Measurements from ENCODE around the gene RNF133. TPM values are rescaled to one million over a fixed set of nuclear protein-coding genes. Genes with fewer than 3 reads are reported as not detected.
"Not testable (repeated sequence)": the region's sequence is repeated elsewhere in the genome, so short reads cannot be mapped to it uniquely, and the experiment has no call there.

Gene RNF133
- total RNA-seq, 1 donor = not detected

DNA sequence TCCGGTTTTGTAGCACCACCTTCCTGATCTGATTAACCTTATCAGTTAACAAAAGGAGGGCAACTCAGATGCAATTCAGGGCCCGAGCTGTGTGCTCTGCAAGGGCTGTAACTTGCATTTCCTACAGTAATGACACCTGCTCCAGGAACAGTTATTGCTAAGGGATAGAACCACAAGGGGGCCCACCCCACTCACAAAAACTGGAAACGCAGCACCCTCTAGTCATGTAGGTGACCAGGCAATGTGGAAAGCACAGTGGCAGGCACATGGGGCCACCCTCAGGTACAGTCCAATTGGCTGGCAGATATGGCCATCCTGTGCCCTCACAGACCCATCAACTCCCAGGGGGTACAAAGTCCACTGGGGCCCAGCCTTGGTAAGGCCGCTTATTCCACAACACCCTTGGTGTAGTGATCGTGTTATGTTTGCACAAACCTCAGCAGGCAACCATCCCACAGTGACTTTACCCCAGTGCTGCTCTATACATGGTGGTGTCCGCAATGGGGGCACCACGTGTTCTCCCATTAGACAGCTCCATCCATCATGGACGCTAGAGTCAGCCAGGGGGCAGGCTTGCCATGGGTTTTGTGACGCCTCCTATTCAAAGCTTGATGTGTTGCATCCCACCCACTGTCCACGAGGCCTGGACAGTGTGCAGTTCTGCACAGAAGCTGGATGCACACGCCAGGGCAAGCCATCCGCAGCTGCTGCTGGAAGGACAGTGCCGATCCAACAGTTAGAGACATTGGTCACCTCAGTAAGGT lies 9.4 kb downstream of the RNF133 start:
- no peak for DNase-seq (ENCODE audit: low read depth in 2 of 3, low spot score in 2 of 3)

DNA sequence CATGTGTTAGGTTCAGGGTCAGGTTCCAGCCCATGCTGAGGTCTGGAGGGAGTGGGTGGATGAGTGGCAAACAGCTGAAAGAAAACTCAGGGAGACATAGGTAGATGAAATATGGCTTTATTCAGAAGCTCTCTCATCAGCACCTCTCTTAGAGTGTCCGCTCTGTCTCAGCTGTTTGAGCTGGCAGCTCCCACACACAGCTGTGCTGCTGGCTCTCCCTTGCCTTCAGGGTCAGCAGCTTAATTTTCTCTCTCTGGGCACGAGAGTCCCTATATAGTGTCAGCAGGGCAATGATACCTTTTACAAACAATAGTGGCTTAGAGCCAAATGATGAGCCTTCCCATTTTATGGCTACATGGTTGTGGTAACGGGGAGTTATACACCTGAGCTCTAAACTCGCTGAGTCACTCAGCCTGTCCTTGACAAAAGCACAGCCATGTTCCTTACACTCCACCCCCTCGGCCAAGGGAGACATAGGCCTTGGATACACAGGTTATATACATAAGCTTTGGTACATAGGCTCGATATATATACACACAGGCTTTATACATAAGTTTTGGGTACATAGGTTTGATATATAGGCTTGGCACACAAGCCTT lies 10.4 kb downstream of the RNF133 start:
- no peak for DNase-seq (ENCODE audit: low read depth in 2 of 3, low spot score in 2 of 3)

DNA sequence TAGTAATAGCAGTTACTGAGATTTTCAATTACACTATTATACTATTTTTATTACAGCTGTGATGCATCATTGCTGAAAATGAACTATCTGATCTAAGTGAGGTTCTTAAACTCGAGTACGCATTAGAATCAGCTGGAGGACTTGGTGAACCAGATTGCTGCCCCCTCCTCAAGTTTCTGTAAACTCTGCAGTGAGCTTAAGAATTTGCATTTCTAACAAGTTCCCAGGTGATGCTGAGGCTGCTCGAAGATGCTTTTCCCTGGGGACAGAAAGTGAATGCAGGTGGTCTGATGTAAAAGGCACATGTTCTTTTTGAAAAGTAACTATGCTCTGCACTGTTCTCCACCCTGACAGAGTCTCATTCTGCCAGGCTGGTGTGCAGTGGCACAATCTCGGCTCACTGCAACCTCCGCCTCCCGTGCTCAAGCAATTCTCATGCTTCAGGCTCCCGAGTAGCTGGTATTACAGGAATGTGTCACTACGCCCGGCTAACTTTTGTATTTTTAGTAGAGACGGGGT lies 12.5 kb downstream of the RNF133 start:
- DNase-seq (ENCODE audit: low read depth in 2 of 3, low spot score in 2 of 3) = no peak

DNA sequence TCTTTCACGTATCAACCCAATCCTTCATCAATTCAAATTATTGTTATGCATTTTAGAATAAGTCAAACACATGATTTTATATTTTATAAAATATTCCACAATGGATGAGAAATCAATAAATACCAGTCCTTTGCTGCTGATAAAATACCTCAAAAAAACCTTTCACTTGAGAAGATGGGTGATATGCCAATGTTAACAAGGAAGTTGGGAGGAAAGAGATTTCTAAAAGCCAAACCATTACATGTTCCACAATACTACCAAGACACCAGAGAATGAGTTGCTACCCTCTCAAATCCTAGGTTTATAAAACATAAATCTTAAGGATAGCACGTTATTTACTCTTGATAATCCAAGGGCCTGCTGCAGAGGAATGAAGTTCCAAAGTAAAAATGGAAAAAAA lies 14.4 kb downstream of the RNF133 start:
- no peak for DNase-seq (ENCODE audit: low read depth in 2 of 3, low spot score in 2 of 3)

DNA sequence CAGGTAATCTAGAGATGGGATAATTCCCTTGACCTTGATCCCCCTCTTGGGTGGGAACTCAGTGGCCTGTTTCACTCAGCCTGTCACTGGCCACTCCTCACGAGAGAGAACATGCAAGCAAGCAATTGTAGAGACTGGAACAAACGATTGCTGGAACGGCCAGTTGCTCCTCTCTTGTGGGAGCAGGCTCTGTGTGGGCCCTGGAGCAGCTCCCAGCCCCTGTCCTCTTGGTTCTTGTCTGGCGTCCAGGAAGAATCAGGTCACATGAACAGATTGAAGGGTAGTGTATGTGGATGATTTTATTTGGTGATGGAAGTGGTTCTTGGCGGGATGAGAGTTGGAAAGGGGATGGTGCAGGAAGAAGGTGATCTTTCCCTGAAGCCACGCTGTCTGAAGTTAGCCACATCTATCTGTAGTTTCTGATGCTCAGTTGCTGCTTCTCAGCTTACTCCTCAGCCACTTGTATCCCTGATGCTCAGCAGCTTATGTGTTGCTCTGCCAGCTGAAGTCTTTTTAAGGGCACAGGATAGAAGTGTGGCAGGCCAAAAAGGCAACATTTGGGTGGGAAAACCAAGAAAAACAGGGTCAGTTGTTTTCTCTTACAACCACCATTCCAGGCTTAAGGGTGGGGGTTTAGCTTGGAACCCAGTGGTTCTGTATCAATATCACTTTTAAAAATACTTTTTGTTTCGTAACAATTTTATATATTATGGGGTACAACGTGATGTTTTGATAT lies 15.9 kb downstream of the RNF133 start:
- DNase-seq (ENCODE audit: low read depth in 2 of 3, low spot score in 2 of 3) = no peak

DNA sequence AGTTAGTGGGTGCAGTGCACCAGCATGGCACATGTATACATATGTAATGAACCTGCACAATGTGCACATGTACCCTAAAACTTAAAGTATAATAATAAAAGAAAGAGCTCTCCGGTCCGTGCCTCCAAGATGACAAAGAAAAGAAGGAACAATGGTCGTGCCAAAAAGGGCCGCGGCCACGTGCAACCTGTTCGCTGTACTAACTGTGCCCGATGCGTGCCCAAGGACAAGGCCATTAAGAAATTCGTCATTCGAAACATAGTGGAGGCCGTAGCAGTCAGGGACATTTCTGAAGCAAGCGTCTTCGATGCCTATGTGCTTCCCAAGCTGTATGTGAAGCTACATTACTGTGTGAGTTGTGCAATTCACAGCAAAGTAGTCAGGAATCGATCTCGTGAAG lies 17.7 kb downstream of the RNF133 start:
- DNase-seq (ENCODE audit: low read depth in 2 of 3, low spot score in 2 of 3) = not testable (repeated sequence)

DNA sequence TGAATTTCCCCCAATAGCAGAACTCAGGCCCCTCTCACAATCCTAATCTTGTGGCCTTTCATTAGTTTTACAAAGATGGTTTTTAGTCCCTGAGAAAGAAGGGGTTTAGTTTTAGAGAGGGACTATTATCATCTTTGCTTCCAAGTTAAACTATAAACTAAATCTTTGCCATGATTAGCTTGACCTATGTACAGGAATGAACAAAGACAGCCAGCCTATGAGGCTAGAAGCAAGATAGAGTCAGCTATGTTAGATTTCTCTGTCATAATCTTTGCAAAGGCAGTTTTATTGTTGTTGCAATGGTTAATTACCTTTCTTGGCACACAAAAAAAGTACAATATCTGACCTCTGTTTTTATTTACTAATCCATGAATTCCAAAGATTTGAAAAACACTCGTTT lies 19.1 kb downstream of the RNF133 start:
- no peak for DNase-seq (ENCODE audit: low read depth in 2 of 3, low spot score in 2 of 3)

DNA sequence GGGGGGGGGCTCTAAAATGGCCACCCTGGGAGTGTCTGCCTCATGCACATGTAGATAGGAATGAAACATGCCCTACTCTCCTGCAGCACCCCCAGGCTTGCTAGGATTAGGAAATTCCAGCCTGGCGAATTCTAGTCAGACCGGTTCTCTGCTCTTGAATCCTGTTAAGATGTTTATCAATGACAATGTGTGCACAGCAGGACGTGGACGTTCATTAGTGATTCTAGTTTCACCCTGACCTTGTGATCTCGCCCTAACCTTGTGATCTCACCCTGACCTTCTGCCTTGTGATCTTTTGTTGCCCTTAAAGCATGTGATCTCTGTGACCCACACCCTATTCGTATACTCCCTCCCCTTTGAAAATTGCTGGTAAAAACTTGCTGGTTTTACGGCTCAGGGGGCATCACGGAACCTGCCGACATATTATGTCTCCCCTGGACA lies 19.6 kb downstream of the RNF133 start:
- DNase-seq (ENCODE audit: low read depth in 2 of 3, low spot score in 2 of 3) = not testable (repeated sequence)

DNA sequence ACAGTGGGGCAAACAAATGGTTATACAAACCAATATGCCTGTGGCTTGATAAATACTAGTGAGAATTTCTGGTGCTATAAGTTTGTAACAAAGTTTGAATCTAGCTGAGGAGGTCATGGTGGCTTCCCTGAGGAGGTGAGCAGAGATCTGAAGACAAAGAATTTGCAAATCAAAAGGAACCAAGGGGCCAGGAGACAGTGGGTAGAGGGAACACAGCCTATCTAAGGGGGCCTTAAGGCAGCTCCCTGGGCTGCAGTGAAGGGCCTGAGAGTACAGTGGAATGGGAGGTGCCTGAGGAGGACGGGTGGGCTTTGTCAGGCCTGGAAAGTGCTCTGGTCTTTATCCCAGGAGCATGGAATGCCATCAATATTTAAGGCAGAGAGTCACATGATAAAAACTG lies 21.8 kb downstream of the RNF133 start:
- DNase-seq (ENCODE audit: low read depth in 2 of 3, low spot score in 2 of 3) = no peak

DNA sequence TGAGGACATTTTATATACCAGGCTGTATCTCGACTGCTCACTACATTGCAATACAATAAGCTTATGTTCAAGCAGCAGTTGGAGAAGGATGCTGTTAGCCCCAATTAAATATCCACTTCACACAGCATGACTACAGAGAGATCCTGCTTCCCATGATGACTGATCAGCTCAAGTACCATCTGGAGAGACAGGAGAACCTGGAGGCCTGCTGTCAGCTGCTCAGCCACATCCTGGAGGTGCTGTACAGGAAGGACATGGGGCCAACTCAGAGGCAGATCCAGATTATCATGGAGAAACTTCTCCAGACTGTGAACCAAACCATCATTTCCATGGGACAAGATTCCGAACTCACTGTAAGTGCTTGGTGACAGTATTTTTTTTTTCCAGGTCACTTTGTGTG lies 22.5 kb downstream of the RNF133 start:
- no peak for DNase-seq (ENCODE audit: low read depth in 2 of 3, low spot score in 2 of 3)

DNA sequence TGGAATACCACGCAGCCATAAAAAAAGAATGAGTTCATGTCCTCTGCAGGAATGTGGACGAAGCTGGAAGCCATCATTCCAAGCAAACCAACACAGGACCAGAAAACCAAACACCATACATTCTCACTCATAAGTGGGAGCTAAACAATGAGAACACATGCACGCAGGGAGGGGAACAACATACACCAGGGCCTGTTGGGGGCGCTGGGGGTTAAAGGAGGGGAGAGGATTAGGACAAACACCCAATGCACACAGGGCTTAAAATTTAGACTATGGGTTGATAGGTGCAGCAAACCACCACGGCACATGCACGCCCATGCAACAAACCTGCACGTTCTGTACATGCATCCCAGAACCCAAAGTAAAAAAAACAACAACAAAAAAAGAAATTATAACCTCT lies 23.3 kb downstream of the RNF133 start:
- DNase-seq (ENCODE audit: low read depth in 2 of 3, low spot score in 2 of 3) = no peak

DNA sequence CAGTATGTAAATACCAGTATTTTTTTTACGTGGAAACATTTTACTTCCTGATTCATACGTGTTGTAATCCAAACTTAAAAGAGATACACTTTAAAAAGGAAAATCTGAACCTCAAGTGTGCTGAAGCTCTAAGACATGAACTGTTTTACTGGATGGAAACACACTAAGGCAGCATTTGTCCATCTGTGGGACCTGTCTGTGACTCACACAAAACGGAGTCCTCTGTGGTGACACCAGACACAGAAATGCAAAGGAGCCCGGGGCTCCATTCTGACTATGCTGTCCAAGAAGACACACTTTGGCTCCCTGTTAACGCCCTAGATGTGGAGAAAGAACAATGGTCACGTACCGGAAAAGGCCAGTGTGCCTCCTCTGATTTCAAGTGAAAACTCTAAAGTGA lies 23.9 kb downstream of the RNF133 start:
- no peak for DNase-seq (ENCODE audit: low read depth in 2 of 3, low spot score in 2 of 3)

DNA sequence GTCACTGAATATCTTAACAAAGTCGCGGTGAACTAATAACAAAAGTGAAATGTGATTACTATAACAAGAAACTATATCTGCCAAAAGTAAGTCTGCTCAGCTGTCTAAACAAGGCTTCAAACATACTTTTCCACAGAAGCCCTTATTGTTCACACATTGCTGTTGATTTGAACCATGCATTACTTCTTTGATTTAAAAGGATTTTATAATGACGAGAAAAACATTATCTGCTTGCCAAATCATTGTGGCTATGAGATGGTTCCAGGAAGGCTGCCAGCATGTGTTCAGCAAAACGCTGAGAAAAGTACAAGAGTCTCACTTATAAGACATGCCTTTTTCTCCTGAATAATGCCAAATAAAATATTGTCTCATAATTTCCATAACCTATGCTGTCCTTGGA lies 24.4 kb downstream of the RNF133 start:
- no peak for DNase-seq (ENCODE audit: low read depth in 2 of 3, low spot score in 2 of 3)

DNA sequence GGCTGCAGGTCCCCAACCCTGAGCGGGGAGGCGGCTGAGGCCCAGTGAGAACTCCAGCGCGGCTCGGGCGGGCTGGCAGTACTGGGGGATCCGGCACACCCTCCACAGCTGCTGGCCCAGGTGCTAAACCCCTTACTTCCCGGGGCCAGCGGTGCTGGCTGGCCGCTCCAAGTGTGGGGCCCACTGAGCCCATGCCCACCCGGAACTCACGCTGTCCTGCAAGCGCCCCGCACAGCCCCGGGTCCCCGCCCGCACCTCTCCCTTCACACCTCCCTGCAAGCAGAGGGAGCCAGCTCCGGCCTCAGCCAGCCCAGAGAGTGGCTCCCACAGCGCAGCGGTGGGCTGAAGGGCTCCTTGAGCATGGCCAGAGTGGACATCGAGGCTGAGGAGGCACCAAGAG lies 25.0 kb downstream of the RNF133 start:
- DNase-seq (ENCODE audit: low read depth in 2 of 3, low spot score in 2 of 3) = no peak

DNA sequence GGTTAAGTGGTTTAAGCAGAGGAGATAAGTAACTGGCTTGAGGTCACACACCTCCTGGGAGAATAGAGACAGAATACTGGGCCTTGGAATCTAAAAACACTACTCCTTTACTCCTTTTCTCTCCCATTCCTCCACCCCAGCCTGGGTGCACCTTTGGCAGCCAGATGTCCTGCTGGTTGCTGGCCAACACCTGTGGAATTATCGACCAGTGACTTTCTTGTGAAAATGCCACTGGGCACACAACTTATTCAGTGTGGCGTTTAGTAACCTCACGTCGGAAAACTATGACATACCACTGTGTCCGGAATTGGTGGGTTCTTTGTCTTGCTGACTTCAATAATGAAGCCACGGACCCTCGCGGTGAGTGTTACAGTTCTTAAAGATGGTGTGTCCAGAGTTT lies 26.4 kb downstream of the RNF133 start:
- no peak for DNase-seq (ENCODE audit: low read depth in 2 of 3, low spot score in 2 of 3)

DNA sequence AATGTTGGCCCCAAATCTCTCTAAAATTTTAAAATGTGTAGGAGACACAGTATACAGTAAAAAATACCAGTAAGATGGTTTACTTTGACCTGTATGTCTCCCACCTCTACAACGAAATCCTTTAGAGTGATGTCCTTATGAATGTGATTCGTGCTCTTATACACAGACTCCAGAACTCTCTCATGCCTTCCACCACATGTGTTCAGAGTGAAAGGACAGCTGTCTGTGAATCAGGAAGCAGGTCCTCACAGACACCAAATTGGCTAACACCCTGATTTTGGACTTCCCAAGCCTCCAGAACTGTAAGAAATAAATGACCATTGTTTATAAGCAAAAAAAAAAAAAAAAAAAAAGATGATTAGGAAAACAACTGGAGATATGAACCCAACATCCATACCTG lies 35.2 kb downstream of the RNF133 start:
- no peak for DNase-seq (ENCODE audit: low read depth in 2 of 3, low spot score in 2 of 3)

DNA sequence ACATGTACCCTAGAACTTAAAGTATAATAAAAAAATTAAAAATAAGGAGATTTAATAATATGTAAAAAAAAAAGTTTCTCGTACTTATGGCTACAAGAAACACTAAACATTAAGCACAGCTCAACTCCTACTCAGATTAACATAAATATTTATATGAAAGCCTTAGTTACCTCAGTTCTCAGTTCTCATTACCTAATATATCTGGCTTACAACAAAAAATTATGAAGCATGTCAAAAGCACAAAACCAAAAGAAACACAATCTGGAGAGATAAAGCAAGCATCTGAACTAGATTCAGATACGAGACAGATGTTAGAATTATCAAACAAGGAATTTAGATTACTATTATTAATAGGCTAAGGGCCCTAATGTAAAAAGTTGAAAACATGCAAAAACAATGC lies 40.1 kb downstream of the RNF133 start:
- DNase-seq (ENCODE audit: low read depth in 2 of 3, low spot score in 2 of 3) = no peak

DNA sequence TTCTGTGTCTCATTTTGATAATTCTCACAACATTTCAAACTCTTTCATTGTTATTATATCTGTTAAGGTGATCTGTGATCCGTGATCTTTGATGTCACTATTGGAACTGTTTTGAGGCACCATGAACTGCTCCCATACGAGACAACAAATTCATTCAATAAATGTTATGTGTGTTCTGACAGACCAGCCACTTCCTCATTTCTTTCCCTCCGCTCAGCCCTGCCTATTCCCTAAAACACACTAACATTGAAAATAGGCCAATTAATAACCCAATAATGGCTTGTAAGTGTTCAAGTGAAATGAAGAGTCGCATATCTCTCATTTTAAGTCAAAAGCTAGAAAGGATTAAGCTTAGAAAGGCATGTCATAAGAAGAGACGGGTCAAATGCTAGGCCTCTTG lies 45.2 kb downstream of the RNF133 start:
- no peak for DNase-seq (ENCODE audit: low read depth in 2 of 3, low spot score in 2 of 3)

DNA sequence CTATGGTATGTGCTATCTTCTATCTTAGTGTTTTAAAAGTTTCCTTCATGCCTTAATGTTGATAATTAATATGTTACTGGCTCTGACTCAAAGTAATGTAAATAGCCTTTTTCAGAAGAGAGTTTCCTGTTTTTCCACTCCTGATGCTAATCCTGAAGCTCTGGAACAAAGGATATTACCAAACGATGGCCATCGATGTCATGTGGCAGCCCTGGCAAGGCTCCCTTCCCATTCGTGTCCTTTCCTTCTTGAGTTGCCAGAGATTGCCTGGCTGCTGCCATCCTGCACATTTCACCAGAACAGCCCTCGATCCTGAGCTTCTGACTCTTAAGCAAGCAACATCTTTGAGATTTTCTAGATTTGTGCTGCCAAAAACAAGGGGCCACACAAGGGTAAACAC lies 46.0 kb downstream of the RNF133 start:
- no peak for DNase-seq (ENCODE audit: low read depth in 2 of 3, low spot score in 2 of 3)

DNA sequence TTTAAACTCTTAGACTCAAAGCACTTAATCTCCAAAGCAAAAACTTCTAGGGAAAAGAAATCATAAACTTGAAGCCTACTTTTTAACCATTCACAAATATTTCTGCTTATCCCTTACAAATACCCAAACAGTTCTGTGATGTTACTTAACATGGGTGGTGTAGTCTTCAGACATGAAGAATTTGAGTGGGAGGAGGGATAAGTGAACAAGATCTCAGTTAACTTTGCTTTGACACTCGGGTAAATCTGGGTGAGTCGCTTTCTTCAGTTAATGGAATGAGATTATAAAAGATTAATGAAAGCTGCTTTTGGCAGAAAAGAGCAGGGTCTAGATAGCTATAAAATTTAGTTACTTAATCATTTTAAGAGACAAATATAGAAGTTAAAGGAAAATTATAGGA lies 47.5 kb downstream of the RNF133 start:
- DNase-seq (ENCODE audit: low read depth in 2 of 3, low spot score in 2 of 3) = no peak
